Activated naive CD8-positive, alpha-beta T cell treated with anti-CD3 and anti-CD28 coated beads for 36 hours (primary cell): Measurements from ENCODE around the gene TINAGL1. TPM values are rescaled to one million over a fixed set of nuclear protein-coding genes. Genes with fewer than 3 reads are reported as not detected.
"Not testable (repeated sequence)": the region's sequence is repeated elsewhere in the genome, so short reads cannot be mapped to it uniquely, and the experiment has no call there.

Experiments
- DNase-seq: peaks from one replicate; pipeline ENCODE4 v3.0.0; 2021
- H3K27ac Mint-ChIP-seq: one replicate; pipeline ENCODE4 v1.8.0; 2022; ENCODE audit warnings: mild to moderate bottlenecking, moderate library complexity, mixed read lengths
- H3K27me3 Mint-ChIP-seq: one replicate; pipeline ENCODE4 v1.8.0; 2022; ENCODE audit warnings: mild to moderate bottlenecking, mixed read lengths
- H3K36me3 Mint-ChIP-seq: one replicate; pipeline ENCODE4 v1.8.0; 2021; ENCODE audit warnings: mild to moderate bottlenecking, mixed read lengths
- H3K4me1 Mint-ChIP-seq: one replicate; pipeline ENCODE4 v1.8.0; 2021; ENCODE audit warnings: mixed read lengths
- H3K4me3 Mint-ChIP-seq: one replicate; pipeline ENCODE4 v1.8.0; 2022; ENCODE audit warnings: mild to moderate bottlenecking, moderate library complexity, mixed read lengths
- H3K9me3 Mint-ChIP-seq: one replicate; pipeline ENCODE4 v1.8.0; 2022; ENCODE audit warnings: mixed read lengths
- total RNA-seq, 2 experiments: library from RNA; stranded (reverse); gene quantifications; one replicate each; pipeline ENCODE4 v1.2.3, GENCODE V29; 2021

The TINAGL1 gene
- total RNA-seq, 2 experiments from 2014 or later, result not detected

DNA sequence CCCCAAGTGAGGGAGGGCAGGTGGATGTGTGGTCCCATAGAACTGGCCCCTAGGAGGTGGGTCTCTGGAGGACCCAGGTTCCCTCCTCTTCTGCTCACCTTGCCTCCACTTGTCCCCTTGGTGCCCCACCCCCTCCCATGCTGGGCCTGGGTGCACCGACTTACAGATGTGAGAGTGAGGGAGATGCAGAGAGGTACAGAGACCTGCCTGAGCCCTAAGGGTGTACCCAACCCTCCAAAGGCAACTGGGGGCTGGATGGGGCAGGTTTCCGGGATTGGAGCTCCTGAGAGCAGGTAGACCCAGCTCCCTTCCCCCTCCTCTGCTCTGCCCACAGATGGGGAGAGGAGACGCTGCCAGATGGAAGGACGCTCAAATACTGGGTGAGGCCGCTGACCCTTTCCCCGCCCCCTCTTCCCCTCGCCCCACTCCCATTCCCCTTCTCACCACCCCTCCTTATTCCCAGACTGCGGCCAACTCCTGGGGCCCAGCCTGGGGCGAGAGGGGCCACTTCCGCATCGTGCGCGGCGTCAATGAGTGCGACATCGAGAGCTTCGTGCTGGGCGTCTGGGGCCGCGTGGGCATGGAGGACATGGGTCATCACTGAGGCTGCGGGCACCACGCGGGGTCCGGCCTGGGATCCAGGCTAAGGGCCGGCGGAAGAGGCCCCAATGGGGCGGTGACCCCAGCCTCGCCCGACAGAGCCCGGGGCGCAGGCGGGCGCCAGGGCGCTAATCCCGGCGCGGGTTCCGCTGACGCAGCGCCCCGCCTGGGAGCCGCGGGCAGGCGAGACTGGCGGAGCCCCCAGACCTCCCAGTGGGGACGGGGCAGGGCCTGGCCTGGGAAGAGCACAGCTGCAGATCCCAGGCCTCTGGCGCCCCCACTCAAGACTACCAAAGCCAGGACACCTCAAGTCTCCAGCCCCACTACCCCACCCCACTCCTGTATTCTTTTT lies 10.3 kb downstream of the TINAGL1 start:
- no peak overlapping the region for H3K4me3 Mint-ChIP-seq

DNA sequence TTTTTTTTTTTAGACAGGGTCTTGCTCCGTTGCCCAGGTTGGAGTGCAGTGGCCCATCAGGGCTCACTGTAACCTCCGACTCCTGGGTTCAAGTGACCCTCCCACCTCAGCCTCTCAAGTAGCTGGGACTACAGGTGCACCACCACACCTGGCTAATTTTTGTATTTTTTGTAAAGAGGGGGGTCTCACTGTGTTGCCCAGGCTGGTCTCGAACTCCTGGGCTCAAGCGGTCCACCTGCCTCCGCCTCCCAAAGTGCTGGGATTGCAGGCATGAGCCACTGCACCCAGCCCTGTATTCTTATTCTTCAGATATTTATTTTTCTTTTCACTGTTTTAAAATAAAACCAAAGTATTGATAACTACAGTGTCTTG lies 11.0 kb downstream of the TINAGL1 start:
- DNase-seq, H3K9me3 Mint-ChIP-seq, H3K4me3 Mint-ChIP-seq, H3K4me1 Mint-ChIP-seq, H3K36me3 Mint-ChIP-seq, H3K27ac Mint-ChIP-seq: not testable (repeated sequence)
- peaks cover 32% of the 10 kb centered on the region for H3K27me3 Mint-ChIP-seq

More for the DNA sequence above, 10.3 kb downstream of the TINAGL1 start:
- Mint-ChIP-seq H3K36me3 (no peaks in the 10 kb centered on the region), H3K27ac (no peak overlapping the region), H3K4me1 (no peaks in the 10 kb centered on the region), H3K27me3 (peaks cover 32% of the 10 kb centered on the region), H3K9me3 (no peaks in the 10 kb centered on the region)
- no peak for DNase-seq

DNA sequence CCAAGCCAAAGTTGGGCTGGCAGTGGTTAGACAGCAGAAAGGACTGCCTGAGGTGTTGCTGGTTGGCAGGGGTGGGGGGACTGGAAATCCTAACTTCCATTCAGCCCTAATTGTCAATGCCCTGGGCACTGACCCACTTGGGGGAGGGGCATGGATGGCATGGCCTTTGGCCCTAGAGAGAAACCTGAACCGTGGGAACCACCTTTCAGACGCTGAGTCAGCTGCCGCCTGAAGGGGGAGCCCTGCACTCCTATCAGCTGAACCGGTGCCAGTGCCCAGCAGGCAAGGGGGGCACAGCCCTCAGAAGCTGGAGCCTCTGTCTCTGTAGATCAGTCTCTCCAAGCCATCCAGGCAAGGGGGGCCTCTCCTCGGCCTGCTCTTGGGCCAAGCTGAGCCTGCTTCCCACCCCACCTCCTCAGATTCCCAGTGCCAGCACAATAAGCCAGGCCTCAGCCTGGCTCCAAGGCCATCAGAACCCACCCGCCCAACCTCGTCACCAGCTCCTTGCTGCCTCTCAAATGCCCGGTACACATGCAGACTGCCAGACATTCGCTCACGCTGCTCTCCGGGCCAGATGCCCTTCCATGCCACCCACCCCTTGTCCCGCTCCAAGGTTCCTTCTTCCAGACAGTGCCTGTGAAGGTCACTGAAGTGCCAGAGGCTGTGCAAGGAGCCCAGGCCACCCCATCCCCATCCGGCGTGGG lies 11.6 kb downstream of the TINAGL1 start:
- peak; percentile 52 for DNase-seq
- no peak overlapping the region for H3K4me3 Mint-ChIP-seq
- no peaks in the 10 kb centered on the region for H3K4me1 Mint-ChIP-seq
- H3K36me3 Mint-ChIP-seq, result no peaks in the 10 kb centered on the region
- no peaks in the 10 kb centered on the region for H3K9me3 Mint-ChIP-seq
- peaks cover 32% of the 10 kb centered on the region for H3K27me3 Mint-ChIP-seq
- H3K27ac Mint-ChIP-seq, result no peak overlapping the region

DNA sequence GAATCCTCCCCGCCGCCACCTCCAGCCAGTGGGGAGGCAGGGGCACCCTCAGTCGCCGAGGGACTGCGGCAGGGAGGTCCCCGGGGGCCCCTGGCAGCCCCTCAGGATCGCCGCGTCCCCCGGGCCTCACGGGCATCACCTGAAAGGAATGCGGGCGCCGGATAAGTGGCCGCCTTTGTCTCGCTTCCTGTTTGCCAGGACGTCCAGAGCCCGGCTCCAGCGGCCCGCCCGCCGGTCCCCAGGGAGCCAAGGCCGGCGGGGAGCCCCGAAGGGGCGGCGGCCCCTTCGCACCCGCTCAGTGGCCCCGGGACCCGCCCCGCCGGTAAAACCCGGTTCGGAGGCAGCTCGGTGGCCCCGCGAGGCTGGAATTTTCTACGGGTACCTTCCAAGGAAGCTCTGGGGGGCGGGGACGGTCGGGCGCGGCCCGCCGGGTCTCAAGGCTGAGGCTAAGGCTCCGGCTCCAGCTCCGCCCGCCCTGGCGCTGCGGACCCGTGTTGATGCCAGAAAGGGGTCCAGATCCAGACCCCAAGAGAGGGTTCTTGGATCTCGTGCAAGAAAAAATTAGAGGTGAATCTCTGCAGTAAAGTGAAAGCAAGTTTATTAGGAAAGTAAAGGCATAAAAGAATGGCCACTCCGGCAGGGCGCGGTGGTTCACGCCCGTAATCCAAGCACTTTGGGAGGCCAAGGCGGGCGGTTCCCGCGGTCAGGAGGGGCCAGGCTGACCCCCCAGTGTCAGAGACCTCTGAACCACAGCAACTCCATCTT lies 12.6 kb downstream of the TINAGL1 start:
- no peaks in the 10 kb centered on the region for H3K4me1 Mint-ChIP-seq
- H3K27me3 Mint-ChIP-seq, result peaks cover 32% of the 10 kb centered on the region
- no peak overlapping the region for H3K4me3 Mint-ChIP-seq
- no peak for DNase-seq
- H3K36me3 Mint-ChIP-seq, result no peaks in the 10 kb centered on the region
- H3K27ac Mint-ChIP-seq, result no peak overlapping the region
- H3K9me3 Mint-ChIP-seq, result no peaks in the 10 kb centered on the region

DNA sequence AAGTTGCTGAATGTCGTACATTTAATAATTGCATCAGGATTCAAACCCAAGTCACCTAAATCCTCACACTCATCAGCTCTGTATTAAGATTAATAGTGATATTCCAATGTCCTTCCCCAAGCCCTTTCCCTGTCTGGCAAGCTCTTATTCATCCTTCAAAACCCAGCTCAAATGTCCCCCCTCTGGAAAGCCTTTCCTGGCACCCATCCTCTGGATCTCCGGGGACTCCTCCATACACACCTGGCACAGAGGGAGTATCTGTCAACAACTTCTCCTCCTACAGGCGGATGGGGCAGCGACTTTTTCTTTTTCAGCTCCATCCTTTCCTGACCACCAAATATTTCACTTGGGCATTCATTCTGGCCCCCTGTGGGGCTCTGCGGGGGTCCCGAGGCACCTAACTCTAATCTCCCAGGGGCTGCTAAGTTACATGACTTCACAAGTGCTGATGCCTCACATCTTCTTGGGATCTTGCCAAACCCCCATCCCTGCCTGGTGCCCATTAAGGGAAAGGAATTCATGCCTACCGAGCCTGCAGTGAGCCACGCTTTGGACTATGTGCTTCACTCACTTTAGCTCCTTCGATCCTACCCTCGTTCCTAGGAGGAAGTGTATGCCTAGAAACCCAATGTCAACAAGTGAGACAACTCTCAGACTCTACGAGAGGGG lies 15.2 kb downstream of the TINAGL1 start:
- H3K9me3 Mint-ChIP-seq, result no peaks in the 10 kb centered on the region
- H3K4me3 Mint-ChIP-seq, result no peak overlapping the region
- no peaks in the 10 kb centered on the region for H3K36me3 Mint-ChIP-seq
- H3K27me3 Mint-ChIP-seq, result peaks cover 29% of the 10 kb centered on the region
- DNase-seq, result no peak
- no peak overlapping the region for H3K27ac Mint-ChIP-seq
- no peaks in the 10 kb centered on the region for H3K4me1 Mint-ChIP-seq

DNA sequence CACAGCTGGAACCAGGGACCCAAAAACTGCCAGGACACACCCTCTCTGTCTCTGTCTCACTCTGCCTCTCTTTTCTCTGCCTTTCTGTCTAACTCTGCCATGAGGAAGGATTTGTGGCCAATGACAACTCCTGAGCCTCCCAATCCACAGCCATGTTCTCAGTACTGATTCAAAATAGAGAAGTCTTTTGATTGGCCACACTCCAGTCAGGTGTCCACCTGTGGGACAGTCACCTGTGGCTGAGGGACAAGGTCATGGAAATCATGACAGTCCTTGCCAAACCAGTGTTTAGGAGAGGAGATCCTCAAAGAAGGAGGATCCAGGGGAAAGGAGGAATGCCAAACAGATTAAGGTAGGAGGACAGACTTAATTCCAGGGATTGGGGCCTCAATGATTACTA lies 15.8 kb downstream of the TINAGL1 start:
- H3K27ac Mint-ChIP-seq, result no peak overlapping the region
- peaks cover 29% of the 10 kb centered on the region for H3K27me3 Mint-ChIP-seq

DNA sequence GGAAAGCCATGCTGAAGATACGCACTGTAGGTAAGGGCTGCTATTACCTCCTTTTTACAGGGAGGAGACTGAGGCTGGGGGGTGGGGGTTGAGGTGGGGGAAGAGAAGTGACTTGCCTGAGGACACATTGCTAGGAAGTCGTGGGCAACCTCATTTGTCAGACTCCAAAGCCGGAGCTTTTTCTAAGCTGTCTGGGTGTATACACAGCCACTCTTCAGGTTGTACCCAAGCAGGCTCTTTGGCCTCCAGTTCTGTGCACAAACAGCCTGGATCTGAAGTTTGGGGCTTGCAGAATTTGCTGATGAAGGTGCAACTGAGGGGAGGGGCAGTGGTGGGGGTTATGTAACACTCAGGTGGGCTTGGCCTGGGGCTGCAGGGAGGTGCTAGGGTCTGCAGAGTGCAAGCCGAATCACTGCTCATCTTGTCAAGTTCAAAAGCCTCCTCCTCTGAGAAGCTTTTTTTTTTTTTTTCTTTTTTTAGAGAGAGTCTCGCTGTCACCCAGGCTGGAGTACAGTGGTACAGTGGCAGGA lies 16.9 kb downstream of the TINAGL1 start:
- Mint-ChIP-seq H3K27ac (no peak overlapping the region), H3K9me3 (no peaks in the 10 kb centered on the region), H3K27me3 (peaks cover 22% of the 10 kb centered on the region), H3K4me3 (no peak overlapping the region), H3K4me1 (no peaks in the 10 kb centered on the region), H3K36me3 (no peaks in the 10 kb centered on the region)
- DNase-seq, result no peak

More for the DNA sequence above, 15.8 kb downstream of the TINAGL1 start:
- Mint-ChIP-seq H3K9me3 (no peaks in the 10 kb centered on the region), H3K36me3 (no peaks in the 10 kb centered on the region), H3K4me1 (no peaks in the 10 kb centered on the region), H3K4me3 (no peak overlapping the region)
- DNase-seq, result no peak

DNA sequence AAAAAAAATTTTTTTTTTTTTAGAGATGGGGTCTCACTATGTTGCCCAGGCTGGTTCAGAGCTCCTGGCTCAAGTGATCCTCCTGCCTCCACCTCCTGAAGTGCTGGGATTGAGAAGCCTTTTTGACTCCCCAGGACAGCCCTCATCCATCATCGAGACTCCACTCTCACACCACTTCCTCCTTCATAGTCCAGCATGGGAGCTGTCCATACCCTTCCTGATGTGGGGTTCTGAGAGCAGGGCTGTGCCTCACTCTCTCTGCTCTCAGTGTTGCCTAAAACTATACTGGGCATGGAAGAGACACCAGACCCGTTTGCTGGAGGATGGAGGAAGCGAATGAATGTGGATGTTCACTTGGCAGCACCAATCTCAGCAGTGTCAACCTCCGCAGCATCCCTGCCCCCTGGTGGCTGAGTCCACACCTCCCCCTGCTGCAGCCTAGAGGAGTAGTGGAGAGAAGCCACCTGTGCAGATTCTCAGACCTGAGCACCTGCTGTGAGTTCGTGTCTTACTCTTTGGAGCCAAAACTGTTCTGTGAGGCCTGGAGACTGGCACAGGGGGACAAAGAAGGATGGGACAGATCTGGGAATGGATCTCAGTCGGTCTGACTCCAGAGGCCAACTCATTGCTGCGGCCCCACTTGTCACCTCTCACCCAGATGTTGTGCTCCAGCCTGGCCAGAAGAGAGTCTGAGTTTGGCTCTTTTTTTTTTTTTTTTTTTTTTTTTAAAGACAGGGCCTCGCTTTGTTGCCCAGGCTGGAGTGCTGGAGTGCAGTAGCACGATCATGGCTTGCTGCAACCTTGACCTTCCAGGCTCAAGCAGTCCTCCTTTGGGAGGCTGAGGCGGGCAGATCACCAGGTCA lies 17.7 kb downstream of the TINAGL1 start:
- DNase-seq, result peak; percentile 72
- H3K4me3 Mint-ChIP-seq, result no peak overlapping the region
- no peaks in the 10 kb centered on the region for H3K4me1 Mint-ChIP-seq
- H3K27me3 Mint-ChIP-seq, result peaks cover 20% of the 10 kb centered on the region
- no peak overlapping the region for H3K27ac Mint-ChIP-seq
- no peaks in the 10 kb centered on the region for H3K36me3 Mint-ChIP-seq
- H3K9me3 Mint-ChIP-seq, result no peaks in the 10 kb centered on the region

DNA sequence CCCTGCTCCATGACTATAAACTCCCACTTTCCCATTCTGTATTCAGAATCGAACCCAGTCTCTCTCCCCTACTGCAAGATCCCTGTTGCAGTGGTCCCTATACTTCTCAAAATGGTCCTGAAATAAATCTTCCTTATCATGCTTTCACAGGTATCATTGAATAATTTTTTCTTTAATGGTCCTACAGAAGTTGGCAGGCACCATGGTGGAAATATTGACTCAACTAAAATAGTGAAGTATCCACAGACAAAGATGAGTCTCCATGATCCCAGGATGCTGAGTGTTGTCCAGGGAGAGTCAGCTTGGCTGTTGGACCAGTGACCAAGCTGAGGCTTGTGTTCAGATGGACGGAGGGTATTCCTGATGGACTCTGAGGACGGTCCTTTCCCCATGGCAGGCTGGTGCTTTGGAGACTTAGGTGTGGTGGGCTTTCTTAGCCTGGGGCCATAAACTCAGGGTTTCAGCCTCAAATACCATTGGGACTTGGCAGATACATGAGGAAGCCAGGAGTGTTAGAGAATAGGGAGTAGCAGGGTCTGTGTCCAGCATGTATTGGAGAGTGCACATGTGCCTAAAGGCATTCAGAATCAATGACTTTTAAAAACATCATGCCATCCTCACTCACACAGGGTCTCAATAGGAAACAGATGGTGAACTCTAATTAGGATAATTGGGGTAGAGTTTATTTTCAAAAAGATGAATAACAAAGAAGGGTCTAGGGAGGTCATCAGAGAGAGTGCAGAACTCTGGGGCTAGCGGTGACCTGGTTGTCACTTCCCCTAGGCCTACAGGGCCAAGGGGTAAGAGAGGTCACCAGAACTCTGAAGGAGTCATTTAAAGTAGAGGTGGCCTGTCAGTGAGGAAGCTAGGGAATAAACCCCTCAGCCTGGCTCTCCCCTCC lies 19.8 kb downstream of the TINAGL1 start:
- no peak for DNase-seq
- Mint-ChIP-seq H3K27ac (no peak overlapping the region), H3K4me1 (no peaks in the 10 kb centered on the region), H3K36me3 (no peaks in the 10 kb centered on the region), H3K4me3 (no peak overlapping the region), H3K27me3 (peaks cover 8% of the 10 kb centered on the region), H3K9me3 (no peaks in the 10 kb centered on the region)

DNA sequence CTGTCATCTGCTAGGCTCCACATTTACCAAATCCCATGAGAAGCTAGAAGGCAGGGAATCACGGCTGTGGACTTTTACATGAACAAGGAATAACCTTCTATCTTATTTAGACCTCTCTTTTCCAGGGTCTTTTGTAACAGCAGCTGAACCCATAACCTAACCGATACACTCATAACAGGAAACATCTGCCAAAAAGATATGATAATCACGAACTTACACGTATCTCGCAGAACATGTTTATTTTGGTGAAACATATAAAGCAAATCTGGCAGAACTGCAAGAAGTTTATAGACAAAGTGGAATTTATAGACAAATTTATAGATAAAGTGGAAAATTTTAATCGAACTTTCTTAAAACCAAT lies 20.4 kb downstream of the TINAGL1 start:
- H3K4me1 Mint-ChIP-seq, result no peaks in the 10 kb centered on the region
- H3K36me3 Mint-ChIP-seq, result no peaks in the 10 kb centered on the region

DNA sequence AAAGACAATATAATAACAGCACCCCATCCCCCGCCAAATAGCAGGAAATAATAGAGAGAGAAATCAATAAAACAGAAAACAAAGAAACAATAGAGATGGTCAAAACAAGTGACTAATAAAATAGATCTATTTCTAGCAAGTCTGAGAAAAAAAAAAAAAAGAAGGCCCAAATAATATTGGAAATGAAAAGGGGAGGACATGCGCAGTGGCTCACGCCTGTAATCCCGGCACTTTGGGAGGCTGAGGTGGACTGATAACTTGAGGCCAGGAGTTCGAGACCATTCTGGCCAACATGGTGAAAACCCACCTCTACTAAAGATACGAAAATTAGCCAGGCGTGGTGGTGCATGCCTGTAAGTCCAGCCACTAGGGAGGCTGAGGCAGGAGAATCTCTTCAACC lies 22.7 kb downstream of the TINAGL1 start:
- Mint-ChIP-seq H3K9me3 (peaks cover 1% of the 10 kb centered on the region), H3K36me3 (no peaks in the 10 kb centered on the region), H3K4me3 (no peak overlapping the region), H3K27me3 (peaks cover 8% of the 10 kb centered on the region), H3K27ac (no peak overlapping the region), H3K4me1 (no peaks in the 10 kb centered on the region)
- no peak for DNase-seq

More for the DNA sequence above, 20.4 kb downstream of the TINAGL1 start:
- H3K27me3 Mint-ChIP-seq, result peaks cover 3% of the 10 kb centered on the region
- H3K9me3 Mint-ChIP-seq, result no peaks in the 10 kb centered on the region
- DNase-seq, result no peak
- no peak overlapping the region for H3K4me3 Mint-ChIP-seq
- H3K27ac Mint-ChIP-seq, result no peak overlapping the region

DNA sequence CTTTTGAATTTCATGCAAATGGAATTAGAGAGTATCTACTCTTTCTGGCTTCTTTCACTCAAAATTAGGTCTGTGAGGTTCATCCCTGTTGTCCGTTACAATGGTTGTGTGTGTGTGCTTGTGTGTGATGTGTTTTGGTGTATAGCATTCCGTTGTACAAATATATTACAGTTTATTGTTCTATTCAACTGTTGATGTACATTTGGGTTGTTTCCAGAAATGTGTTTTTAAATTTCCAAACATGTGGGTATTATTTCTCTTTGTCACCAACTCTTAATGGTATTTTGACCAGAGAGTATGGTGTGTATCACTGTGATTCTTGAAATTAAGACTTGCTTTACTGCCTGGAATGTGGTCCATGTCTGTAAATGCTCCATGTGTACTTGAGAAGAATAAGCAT lies 24.3 kb downstream of the TINAGL1 start:
- H3K4me3 Mint-ChIP-seq, result no peak overlapping the region
- H3K4me1 Mint-ChIP-seq, result peaks cover under 1% of the 10 kb centered on the region
- H3K27me3 Mint-ChIP-seq, result peaks cover 8% of the 10 kb centered on the region
- DNase-seq, result no peak
- no peaks in the 10 kb centered on the region for H3K36me3 Mint-ChIP-seq
- peaks cover 1% of the 10 kb centered on the region for H3K9me3 Mint-ChIP-seq
- H3K27ac Mint-ChIP-seq, result no peak overlapping the region

DNA sequence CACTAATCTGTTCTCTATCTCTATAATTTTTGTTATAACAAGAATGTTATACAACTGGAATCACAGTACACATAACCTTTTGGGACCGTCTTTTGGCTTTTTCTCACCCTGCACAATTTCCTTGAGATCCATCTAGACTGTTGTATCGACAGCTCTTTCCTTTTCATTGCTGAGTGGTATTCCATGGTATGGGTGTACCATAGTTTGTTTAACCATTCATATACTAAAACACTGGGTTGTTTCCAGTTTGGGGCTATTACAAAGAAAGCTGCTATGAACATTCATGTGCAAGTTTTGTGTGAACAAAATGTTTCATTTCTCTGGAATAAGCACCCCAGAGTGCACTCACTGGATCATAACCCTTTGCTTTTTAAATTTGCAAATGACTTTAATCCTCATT lies 25.8 kb downstream of the TINAGL1 start:
- Mint-ChIP-seq H3K4me1 (peaks cover 10% of the 10 kb centered on the region), H3K4me3 (no peak overlapping the region), H3K27ac (no peak overlapping the region), H3K9me3 (peaks cover 1% of the 10 kb centered on the region), H3K27me3 (peaks cover 8% of the 10 kb centered on the region), H3K36me3 (no peaks in the 10 kb centered on the region)
- no peak for DNase-seq
